Left ventricle myocardium superior (tissue), 1 donor: Measurements from ENCODE around the gene ABHD8. TPM values are rescaled to one million over a fixed set of nuclear protein-coding genes. Genes with fewer than 3 reads are reported as not detected.
A peak's percentile ranks its signal among the peaks of the same experiment; 100 is the strongest.

Source experiments
- ATAC-seq: fragments of 200-7000 bp; cut with Tn5 transposase; one replicate; pipeline ENCODE4 v1.9.1; 2020; ENCODE audit warnings: mild to moderate bottlenecking, moderate library complexity
- DNase-seq: peaks from one replicate; pipeline ENCODE4 v3.0.0-alpha.2; 2020
- intact Hi-C: fragments of 100-400 bp; cut with micrococcal nuclease; formaldehyde crosslinking; loops from one replicate; pipeline ENCODE4 v1.11.0; 2022
- total RNA-seq: library from RNA; stranded (reverse); fragmentation: NEBNext Ultra II Directional; extraction: Animal tissue kit (Norgen Biotek cat#: 25700); gene quantifications from one replicate; pipeline ENCODE4 v1.2.1, GENCODE V29; 2021
- donor health status: DM: no; HTN: yes; CAD: no; lungs with severe emphysema.

Gene ABHD8
- total RNA-seq, 1 donor from 2014 or later = 14.8 TPM

GRCh38 chr19:17324357-17325114 is 21.3 kb upstream of the ABHD8 start:
- DNase-seq = no peak
- intact Hi-C loops = no loop called here
- ATAC-seq = no peak

DNA sequence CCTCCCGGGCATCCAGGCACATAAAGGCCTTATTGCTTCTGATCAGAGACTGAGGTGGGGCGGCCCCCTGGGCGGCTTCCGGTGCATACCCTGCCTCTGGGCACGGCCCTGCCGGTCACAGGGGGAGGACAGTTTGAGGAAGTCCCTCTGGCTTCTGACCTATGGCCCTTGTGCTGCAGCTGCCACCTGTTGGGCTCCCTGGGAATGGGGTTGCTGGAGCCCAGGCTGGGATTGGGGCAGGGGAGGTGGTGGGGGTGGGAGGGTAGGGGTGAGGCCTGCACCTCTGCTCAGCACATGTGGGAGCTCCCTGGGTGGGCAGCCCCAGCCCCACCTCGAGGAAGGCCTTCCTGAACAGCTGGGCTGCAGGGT is 20.7 kb upstream of the ABHD8 start:
- intact Hi-C loops = no loop called here
- ATAC-seq = no peak
- DNase-seq = peak; percentile 51

DNA sequence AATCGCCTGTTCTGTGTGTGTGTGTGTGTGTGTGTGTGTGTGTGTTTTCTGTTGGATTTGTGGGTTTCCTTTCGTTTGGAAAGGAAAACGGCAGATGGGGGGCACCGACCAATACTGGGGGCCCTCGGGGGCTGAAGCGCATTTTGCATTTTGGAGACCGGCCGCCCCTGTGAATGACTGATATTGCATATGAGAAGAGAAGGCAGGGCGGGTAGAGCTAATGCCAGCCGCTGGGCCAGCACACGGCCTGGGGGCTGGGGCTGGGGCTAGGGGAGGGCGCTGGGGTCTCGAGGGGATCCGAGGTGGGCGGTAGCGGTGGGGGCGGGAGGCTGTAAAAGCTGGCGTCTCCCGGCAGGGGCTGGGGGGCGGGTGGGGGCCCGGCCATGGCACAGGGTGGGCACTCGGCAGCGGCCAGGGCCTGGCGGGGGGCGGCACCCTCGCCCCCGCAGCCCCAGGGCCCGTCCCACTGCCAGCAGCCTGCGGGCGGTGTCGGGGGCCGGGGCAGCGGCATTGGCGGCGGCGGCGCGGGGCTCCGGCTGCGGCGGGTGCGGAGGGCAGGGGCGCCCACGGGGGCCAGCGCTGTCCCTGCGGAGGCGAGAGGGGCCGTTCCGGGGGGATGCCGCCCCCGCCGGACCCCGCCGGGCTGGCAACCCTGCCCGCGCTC is 20.2 kb upstream of the ABHD8 start:
- no peak for ATAC-seq
- no peak for DNase-seq
- intact Hi-C loops = no loop called here

DNA sequence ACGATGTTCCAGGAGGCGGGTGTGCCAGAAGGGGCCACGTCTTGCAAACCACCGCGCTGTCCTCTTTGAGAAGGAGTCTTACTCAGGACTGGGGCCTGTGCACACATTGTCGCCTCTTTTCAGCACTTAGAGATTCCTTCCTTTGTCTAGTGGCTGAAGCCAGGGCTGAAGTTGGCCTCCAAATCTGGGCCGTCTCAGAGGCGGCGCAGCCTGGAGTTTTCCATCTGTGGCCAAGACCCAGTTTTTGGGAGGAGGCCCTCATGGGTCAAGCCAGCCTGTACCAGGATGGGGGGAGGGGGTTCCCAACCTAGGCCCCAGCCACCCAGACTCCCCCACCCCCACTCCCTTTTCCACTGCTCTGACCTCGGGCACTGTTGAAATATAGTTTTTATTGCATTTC is 19.6 kb upstream of the ABHD8 start:
- ATAC-seq (no peak), DNase-seq (no peak)
- intact Hi-C loops = no loop called here

GRCh38 chr19:17321655-17322489 is 18.6 kb upstream of the ABHD8 start:
- ATAC-seq (no peak), DNase-seq (no peak)
- intact Hi-C loops = no loop called here

DNA sequence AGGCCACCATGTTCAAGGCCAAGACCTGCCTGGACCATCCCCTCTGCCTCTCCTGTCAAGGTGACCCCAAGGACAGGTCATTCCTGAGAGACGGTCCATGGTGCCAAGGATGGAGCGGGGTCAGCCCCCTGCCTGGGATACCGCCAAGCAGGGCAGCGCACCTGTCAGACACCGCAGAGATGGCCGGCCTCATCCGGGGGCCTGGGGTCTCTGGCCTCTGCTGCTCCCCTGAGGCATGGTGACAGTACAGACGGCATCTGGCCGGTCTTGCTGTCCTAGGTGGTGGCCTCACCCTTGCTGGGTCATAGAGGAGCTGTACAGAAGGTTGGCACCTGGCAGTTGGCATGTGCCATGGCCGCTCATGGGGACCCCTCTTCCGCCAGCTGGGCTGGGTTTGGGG is 17.2 kb upstream of the ABHD8 start:
- ATAC-seq (no peak), DNase-seq (no peak)
- intact Hi-C loops = no loop called here

- intact Hi-C loops = no loop called here
- no peak for ATAC-seq
- no peak for DNase-seq
Measured at GRCh38 chr19:17319473-17320238, 16.4 kb upstream of the ABHD8 start.

DNA sequence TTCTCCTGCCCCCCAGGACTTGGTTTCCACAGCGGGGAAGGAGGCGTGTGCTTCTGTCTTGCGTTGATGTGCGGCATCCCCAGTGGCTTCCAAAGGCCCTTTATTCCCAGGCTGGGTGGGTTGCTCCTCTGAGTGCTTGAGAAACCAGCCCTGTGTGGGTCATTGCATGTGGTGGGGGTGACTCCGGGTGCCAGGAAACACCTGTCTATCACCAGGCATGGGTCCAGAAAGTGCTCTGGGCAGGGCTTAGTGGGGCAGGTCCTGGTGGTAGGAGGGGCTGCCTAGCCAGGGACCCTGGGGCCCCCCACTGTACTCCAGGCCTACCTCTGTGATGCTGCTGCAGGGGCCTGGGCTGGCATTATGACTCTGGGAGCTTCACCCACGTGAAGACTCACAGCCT is 15.7 kb upstream of the ABHD8 start:
- intact Hi-C loops = no loop called here
- ATAC-seq (no peak), DNase-seq (no peak)

- DNase-seq = no peak
- ATAC-seq = no peak
- intact Hi-C loops = no loop called here
Measured at GRCh38 chr19:17314007-17314593, 10.9 kb upstream of the ABHD8 start.

DNA sequence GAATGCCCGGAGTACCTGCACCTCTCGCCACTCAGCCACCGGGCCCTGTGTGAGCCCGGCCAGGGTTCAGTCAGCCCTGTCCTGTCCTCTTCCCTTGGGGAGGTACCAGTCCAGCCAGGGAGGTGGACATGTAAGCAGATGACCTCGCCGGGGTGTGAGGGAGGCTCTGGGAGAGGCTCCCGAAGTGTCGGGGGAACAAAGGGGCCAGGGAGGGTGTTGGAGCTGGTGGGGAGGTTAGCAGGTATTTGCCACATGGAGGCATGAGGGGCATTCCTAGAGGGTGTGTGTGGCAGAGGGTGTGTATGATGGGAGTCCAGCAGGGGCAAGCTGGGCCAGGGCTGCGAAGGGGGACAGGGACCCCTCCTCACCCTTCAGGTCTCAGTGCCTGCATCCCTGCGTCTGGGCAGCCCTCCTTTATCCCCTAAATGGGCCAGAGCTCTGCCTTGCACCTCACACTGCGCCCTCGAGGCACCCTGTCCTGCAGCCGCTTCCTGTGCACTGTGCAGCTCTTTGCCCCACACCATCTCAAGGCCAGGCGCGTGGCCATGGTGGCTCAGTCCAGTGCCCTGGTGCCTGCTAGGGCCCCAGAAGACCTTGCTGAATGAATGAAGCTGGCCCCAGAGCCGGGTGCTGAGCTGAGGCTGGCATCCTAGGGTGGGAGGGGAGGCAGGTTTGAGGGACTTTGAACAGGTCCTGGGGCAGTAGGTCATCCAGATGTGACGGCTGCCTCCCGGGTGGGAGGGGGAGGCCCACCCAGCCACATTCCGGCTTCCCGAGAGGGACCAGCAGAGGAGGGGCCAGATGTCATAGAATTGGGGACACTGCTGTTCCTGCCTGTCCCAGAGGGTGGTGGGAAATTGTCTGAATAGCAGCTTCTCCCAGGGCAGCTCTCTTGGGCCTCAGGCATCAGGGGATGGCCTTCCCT is 9.2 kb upstream of the ABHD8 start:
- intact Hi-C loops = no loop called here
- DNase-seq (no peak), ATAC-seq (no peak)

- ATAC-seq = no peak
- intact Hi-C loops = no loop called here
- DNase-seq = no peak
Measured at GRCh38 chr19:17311455-17312188, 8.4 kb upstream of the ABHD8 start.

DNA sequence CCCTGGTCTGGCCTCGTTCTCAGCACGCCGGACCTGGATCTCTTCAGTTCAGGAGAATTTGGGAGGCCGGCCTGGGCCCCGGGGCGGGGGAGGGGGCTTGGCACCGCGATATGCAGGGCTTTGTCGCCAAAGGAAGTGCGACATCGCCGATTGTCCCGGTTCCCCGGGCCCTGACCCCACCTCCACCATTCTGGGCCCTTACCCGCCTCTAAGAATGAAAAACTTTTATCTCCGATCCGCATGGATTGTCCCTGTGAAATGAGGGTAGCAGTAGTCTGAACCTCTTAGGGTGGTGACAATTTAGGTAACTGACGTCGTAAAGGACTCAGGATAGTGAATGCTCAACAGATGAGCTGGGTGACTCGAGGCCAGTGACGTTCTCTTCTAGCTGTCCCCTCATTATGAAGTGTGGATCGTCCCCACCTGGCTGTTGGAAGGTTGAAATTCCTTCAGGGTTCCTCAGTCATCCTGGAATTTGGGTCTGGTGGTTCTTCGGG is 6.8 kb upstream of the ABHD8 start:
- ATAC-seq = no peak
- DNase-seq = no peak
- intact Hi-C loops = no loop called here

- peak; percentile 83 for ATAC-seq
- peak; percentile 99 for DNase-seq
- intact Hi-C loops = no loop called here
Measured at GRCh38 chr19:17309198-17309964, 6.2 kb upstream of the ABHD8 start, which contains the start of gene DDA1. Gene DDA1 (plus strand): TSS chr19:17309563. CDS start chr19:17309655, 92 bp downstream.

DNA sequence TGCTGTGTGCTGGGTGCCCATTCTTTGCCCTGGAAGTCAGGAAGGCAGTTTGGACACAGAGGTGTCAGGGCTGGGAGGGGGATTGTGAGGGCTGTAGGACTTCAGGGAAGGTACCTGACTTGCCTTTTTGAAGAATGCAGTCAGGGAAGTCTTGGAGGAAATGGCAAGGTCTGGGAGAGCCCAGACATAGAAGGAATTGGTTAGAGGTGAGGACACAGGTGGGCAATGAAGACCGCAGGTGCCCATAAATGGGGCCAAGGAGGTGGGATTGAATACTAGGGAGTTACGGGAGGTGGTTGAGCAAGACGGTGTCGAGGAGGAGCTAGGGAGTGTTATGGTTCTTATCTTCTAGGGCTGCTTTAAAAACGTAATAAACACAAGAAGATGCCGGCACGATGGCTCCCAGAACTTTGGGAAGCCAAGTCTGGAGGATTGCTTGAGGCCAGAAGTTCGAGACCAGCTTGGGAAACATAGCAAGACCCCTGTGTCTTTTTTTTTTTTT is 4.7 kb upstream of the ABHD8 start:
- intact Hi-C loops = no loop called here
- no peak for DNase-seq
- no peak for ATAC-seq

GRCh38 chr19:17306285-17306714 is 3.1 kb upstream of the ABHD8 start:
- ATAC-seq (no peak), DNase-seq (no peak)
- intact Hi-C loops = no loop called here
